HepG2 (cell line): ENCODE results near the gene DDX10. TPM values are rescaled to one million over a fixed set of nuclear protein-coding genes. Genes with fewer than 3 reads are reported as not detected.

ENCODE experiments used
- ATAC-seq: fragments of 200-7000 bp; cut with Tn5 transposase; 3 replicates; pipeline ENCODE4 v1.9.1; 2020; ENCODE audit warnings: mild to moderate bottlenecking, moderate library complexity
- BruUV-seq: library from RNA; stranded (reverse); fragments of 400-500 nt; replicated peaks from 2 replicates; lab custom pipeline; 2021; lab: Mats Ljungman, UMichigan
- CTCF ChIA-PET: fragments of 300-600 bp; formaldehyde crosslinking; extraction: SDS; loops from one replicate; lab custom pipeline; 2021; ENCODE audit warnings: low total read pairs, inconsistent platforms, low intra/inter-chr PET ratio; lab: Yijun Ruan, JAX
- POLR2A ChIA-PET: fragments of 350-600 bp; sonication (Branson Sonifier 250); formaldehyde crosslinking; loops from one replicate; lab custom pipeline; 2020; ENCODE audit warnings: antibody characterized with exemption, inconsistent platforms; lab: Yijun Ruan, JAX
- DNase-seq: peaks from one replicate; pipeline ENCODE4 v3.0.0-alpha.2; 2015; ENCODE audit warnings: low spot score
- FAIRE-seq: peaks from 3 replicates; lab custom pipeline; 2011; peaks lifted over from hg19 to GRCh38; lab: Jason Lieb, UNC
- H2AFZ ChIP-seq: one replicate; pipeline ENCODE4 v1.6.1; 2011; ENCODE audit warnings: low read length, inconsistent platforms
- H3K27ac ChIP-seq: fragments of 300-600 bp; 3 replicates; pipeline ENCODE4 v1.8.0; 2011; ENCODE audit warnings: mixed run types, mild to moderate bottlenecking, mixed read lengths, low read length, inconsistent platforms; ENCODE audit not compliant: insufficient read depth; ENCODE audit errors: extremely low read length
- H3K27me3 ChIP-seq, 2 experiments: fragments of 200-600 bp in 1 of 2; 2 replicates in 1 of 2; 3 replicates in 1 of 2; pipeline versions ENCODE4 v1.6.0 to v1.8.0; 2011; ENCODE audit warnings: low read length in 2 of 2, mild to moderate bottlenecking in 2 of 2, moderate library complexity in 2 of 2, inconsistent platforms in 1 of 2; ENCODE audit not compliant: insufficient read depth in 2 of 2, control insufficient read depth in 1 of 2
- H3K36me3 ChIP-seq, 2 experiments: fragments of 200-600 bp in 1 of 2; replicated peaks in 1 of 2; 2 replicates in 1 of 2; 3 replicates in 1 of 2; pipeline versions ENCODE4 v1.5.1 to v1.8.0; 2011; ENCODE audit warnings: low read length in 2 of 2, inconsistent platforms in 1 of 2; ENCODE audit not compliant: insufficient read depth in 2 of 2, control insufficient read depth in 1 of 2
- H3K4me1 ChIP-seq: 2 replicates; pipeline ENCODE4 v1.5.1; 2012; ENCODE audit warnings: low read length, inconsistent platforms; ENCODE audit not compliant: insufficient read depth
- H3K4me2 ChIP-seq: 2 replicates; pipeline ENCODE4 v1.6.0; 2011; ENCODE audit warnings: low read depth, low read length, inconsistent platforms
- H3K4me3 ChIP-seq, 3 experiments: fragments of 200-600 bp in 1 of 3; sonication (generic), shearing (Covaris generic) in 1 of 3; replicated peaks in 1 of 3; 2 replicates each; pipeline ENCODE4 v1.5.1; 2011 to 2016; ENCODE audit warnings: low read length in 3 of 3, inconsistent platforms in 2 of 3, low read depth in 2 of 3, mild to moderate bottlenecking in 2 of 3, control low read depth in 1 of 3, mixed read lengths in 1 of 3; ENCODE audit not compliant: insufficient read depth in 1 of 3
- H3K79me2 ChIP-seq: one replicate; pipeline ENCODE4 v1.6.1; 2011; ENCODE audit warnings: low read length, inconsistent platforms; ENCODE audit not compliant: insufficient read depth
- H3K9ac ChIP-seq: 2 replicates; pipeline ENCODE4 v1.6.0; 2011; ENCODE audit warnings: mild to moderate bottlenecking, low read depth, low read length, inconsistent platforms; ENCODE audit not compliant: insufficient read depth
- H3K9me3 ChIP-seq: 2 replicates; pipeline ENCODE4 v1.5.1; 2012; ENCODE audit warnings: mild to moderate bottlenecking, low read length
- H4K20me1 ChIP-seq: 2 replicates; pipeline ENCODE4 v1.6.0; 2011; ENCODE audit warnings: inconsistent platforms, mild to moderate bottlenecking, low read length, moderate library complexity; ENCODE audit not compliant: insufficient read depth
- ARID2 ChIP-seq: sonication (generic); formaldehyde crosslinking; IDR thresholded peaks from 2 replicates; pipeline ENCODE4 v1.8.1; 2022; ENCODE audit warnings: mild to moderate bottlenecking, missing genetic modification reagents, borderline replicate concordance
- CHD2 ChIP-seq: IDR thresholded peaks from 2 replicates; pipeline ENCODE4 v1.6.1; 2011; ENCODE audit warnings: low read depth, low read length, improper control_type of control experiment
- ETV6 ChIP-seq: sonication (generic); formaldehyde crosslinking; conservative IDR thresholded peaks from 2 replicates; pipeline ENCODE4 v1.4.0; 2020; ENCODE audit warnings: missing genetic modification reagents
- EZH2 ChIP-seq: conservative IDR thresholded peaks from 2 replicates; pipeline ENCODE4 v1.6.1; 2012; ENCODE audit warnings: mild to moderate bottlenecking, low read depth, low read length, moderate library complexity
- KMT2A ChIP-seq: sonication (generic); formaldehyde crosslinking; IDR thresholded peaks from 2 replicates; pipeline ENCODE4 v1.4.0; 2020; ENCODE audit warnings: missing genetic modification reagents
- MYNN ChIP-seq: sonication (generic); formaldehyde crosslinking; IDR thresholded peaks from 2 replicates; pipeline ENCODE4 v1.4.0; 2020; ENCODE audit warnings: mild to moderate bottlenecking, low read depth, missing genetic modification reagents
- NPAS2 ChIP-seq: sonication (generic); formaldehyde crosslinking; IDR thresholded peaks from 2 replicates; pipeline ENCODE4 v1.8.0; 2022; ENCODE audit warnings: mild to moderate bottlenecking, missing genetic modification reagents, borderline replicate concordance
- PHB2 ChIP-seq: fragments of 450-650 bp; IDR thresholded peaks from 2 replicates; pipeline ENCODE4 v1.6.1; 2018; ENCODE audit not compliant: partially characterized antibody
- RBM22 ChIP-seq: fragments of 200-400 bp; formaldehyde crosslinking; optimal IDR thresholded peaks from 2 replicates; pipeline ENCODE3; 2017; ENCODE audit warnings: mild to moderate bottlenecking, low read length, moderate library complexity
- SIX4 ChIP-seq: sonication (generic); formaldehyde crosslinking; IDR thresholded peaks from 2 replicates; pipeline ENCODE4 v1.4.0; 2020; ENCODE audit warnings: missing genetic modification reagents
- TP53 ChIP-seq: sonication (generic); formaldehyde crosslinking; conservative IDR thresholded peaks from 2 replicates; pipeline ENCODE4 v1.4.0; 2020; ENCODE audit warnings: missing genetic modification reagents
- ZBTB1 ChIP-seq: sonication (generic); formaldehyde crosslinking; IDR thresholded peaks from 2 replicates; pipeline ENCODE4 v1.4.0; 2020; ENCODE audit warnings: missing genetic modification reagents, borderline replicate concordance
- ZBTB7B ChIP-seq: sonication (generic); formaldehyde crosslinking; IDR thresholded peaks from 2 replicates; pipeline ENCODE4 v1.4.0; 2020; ENCODE audit warnings: missing genetic modification reagents
- ZKSCAN8 ChIP-seq: IDR thresholded peaks from 2 replicates; pipeline ENCODE4 v1.6.1; 2016; ENCODE audit warnings: borderline replicate concordance, missing genetic modification reagents, missing compliant biosample characterization
- ZNF224 ChIP-seq: sonication (generic); formaldehyde crosslinking; IDR thresholded peaks from 2 replicates; pipeline ENCODE4 v1.5.0; 2020; ENCODE audit warnings: mild to moderate bottlenecking, missing genetic modification reagents
- ZNF24 ChIP-seq: fragments of 450-650 bp; IDR thresholded peaks from 2 replicates; pipeline ENCODE4 v1.6.1; 2017; ENCODE audit warnings: antibody characterized with exemption, mild to moderate bottlenecking
- ZNF282 ChIP-seq: fragments of 450-650 bp; IDR thresholded peaks from 2 replicates; pipeline ENCODE4 v1.6.1; 2018; ENCODE audit not compliant: partially characterized antibody
- ZNF333 ChIP-seq: sonication (generic); formaldehyde crosslinking; IDR thresholded peaks from 2 replicates; pipeline ENCODE4 v1.4.0; 2020; ENCODE audit warnings: mild to moderate bottlenecking, missing genetic modification reagents, borderline replicate concordance
- ZNF337 ChIP-seq: sonication (generic); formaldehyde crosslinking; IDR thresholded peaks from 2 replicates; pipeline ENCODE4 v1.5.1; 2020; ENCODE audit warnings: missing genetic modification reagents, low read depth, mild to moderate bottlenecking, borderline replicate concordance
- ZNF563 ChIP-seq: sonication (generic); formaldehyde crosslinking; IDR thresholded peaks from 2 replicates; pipeline ENCODE4 v1.8.0; 2022; ENCODE audit warnings: mild to moderate bottlenecking, moderate library complexity, missing genetic modification reagents
- ZNF569 ChIP-seq: sonication (generic); formaldehyde crosslinking; IDR thresholded peaks from 2 replicates; pipeline ENCODE4 v1.5.0; 2020; ENCODE audit warnings: mild to moderate bottlenecking, missing genetic modification reagents, moderate library complexity, borderline replicate concordance
- ZNF747 ChIP-seq: sonication (generic); formaldehyde crosslinking; IDR thresholded peaks from 2 replicates; pipeline ENCODE4 v1.8.1; 2023; ENCODE audit warnings: missing genetic modification reagents, mild to moderate bottlenecking, borderline replicate concordance
- ZNF816 ChIP-seq: sonication (generic); formaldehyde crosslinking; IDR thresholded peaks from 2 replicates; pipeline ENCODE4 v1.8.0; 2022; ENCODE audit warnings: missing genetic modification reagents, mild to moderate bottlenecking, borderline replicate concordance
- WGBS: methylation state at CpG from one replicate; pipeline ENCODE4 v1.1.6; 2017; ENCODE audit warnings: low lambda C conversion rate; 5-methylcytosine and 5-hydroxymethylcytosine counted together
- in situ Hi-C: cut with HindIII; loops from 2 replicates; pipeline ENCODE4 v1.10.0; 2017; ENCODE audit warnings: low pct_unique_long_range_greater_than_20kb; ENCODE audit not compliant: extremely low pct_ligation_motif_present
- intact Hi-C: fragments of 100-400 bp; cut with micrococcal nuclease; formaldehyde crosslinking; loops from one replicate; pipeline ENCODE4 v1.10.0; 2022; ENCODE audit not compliant: unreplicated experiment
- polyA plus RNA-seq, 8 experiments: library from polyadenylated mRNA; depleted of rRNA in 3 of 8; stranded (reverse) in 7 of 8; unstranded in 1 of 8; fragments of >200 nt; fragmentation: Illumina TruSeq in 4 of 8; extraction: Trizol in 4 of 8; gene quantifications; 2 replicates each; pipeline versions ENCODE4 v1.2.1 to v1.2.3, GENCODE V29; 2011 to 2016; ENCODE audit warnings: low read depth in 4 of 8, missing spikeins in 1 of 8, mixed read lengths in 1 of 8; ENCODE audit not compliant: insufficient read depth in 1 of 8
- total RNA-seq, 5 experiments: library from RNA; depleted of rRNA; stranded (reverse); fragments of >200 nt; fragmentation: Illumina TruSeq; extraction: Trizol; gene quantifications; 2 replicates each; pipeline ENCODE4 v1.2.3, GENCODE V29; 2016; ENCODE audit warnings: low read depth in 1 of 5
- TF ChIP-seq, protein P1 (sequence below): sonication (generic); formaldehyde crosslinking; IDR thresholded peaks from 2 replicates; pipeline ENCODE4 v1.5.1; 2020; ENCODE audit warnings: mild to moderate bottlenecking, moderate library complexity, missing genetic modification reagents
- TF ChIP-seq, protein P2 (sequence below): sonication (generic); formaldehyde crosslinking; IDR thresholded peaks from 2 replicates; pipeline ENCODE4 v1.5.0; 2020; ENCODE audit warnings: mild to moderate bottlenecking, missing genetic modification reagents

Gene DDX10
- total and polyA plus RNA-seq, 2 of the 13 experiments (the other 11 are each of a cell fraction or from before 2014, with no cell fraction given) = 17.0 to 32.0 TPM

DNA sequence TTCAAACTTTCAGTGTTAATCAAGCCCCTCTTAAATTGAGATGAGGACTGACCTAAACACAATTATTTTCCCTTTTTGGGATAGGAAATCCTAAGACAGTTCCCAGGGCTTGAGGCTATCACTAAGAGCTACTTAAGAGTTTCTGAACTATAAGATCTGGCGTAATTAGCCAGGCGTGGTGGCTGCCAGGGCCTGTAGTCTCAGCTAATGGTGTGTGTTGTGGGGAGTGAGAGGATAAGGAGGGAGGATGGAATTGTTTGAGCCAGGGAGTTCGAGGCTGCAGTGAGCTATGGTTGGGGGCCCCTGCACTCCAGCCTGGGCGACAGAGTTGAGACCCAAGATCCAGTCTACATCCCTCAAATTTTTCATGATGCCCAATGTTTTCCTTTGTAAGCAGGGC lies 47.8 kb upstream of the DDX10 start:
- no peak overlapping the region for H3K4me2 ChIP-seq

DNA sequence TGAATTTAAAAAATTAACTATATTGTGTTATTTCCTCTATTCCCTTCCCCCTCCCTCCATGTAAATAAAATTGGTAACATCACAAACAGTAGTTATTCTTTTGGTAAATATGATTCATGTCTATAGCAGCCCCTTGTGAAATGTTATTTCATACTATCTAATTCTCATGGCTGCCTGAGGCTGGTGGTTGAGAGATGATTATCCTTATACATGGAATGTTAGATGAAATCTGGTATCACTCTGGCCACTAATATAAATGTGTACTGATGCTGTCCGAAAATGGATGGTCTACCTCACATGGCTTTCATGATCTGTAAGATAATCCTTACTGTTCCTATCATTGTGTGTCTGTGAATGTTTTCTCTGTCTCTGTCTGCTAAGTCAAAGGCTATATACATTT lies 46.3 kb upstream of the DDX10 start:
- Histone ChIP-seq H3K4me1 (no peaks in the 10 kb centered on the region), H3K4me2 (no peak overlapping the region), H4K20me1 (no peaks in the 10 kb centered on the region), H3K4me3 (no peak overlapping the region), H3K9me3 (no peaks in the 10 kb centered on the region), H3K27me3 (no peaks in the 10 kb centered on the region), H3K36me3 (no peaks in the 10 kb centered on the region), H3K9ac (no peak overlapping the region), H3K27ac (no peak overlapping the region), H3K79me2 (no peaks in the 10 kb centered on the region), H2AFZ (no peak overlapping the region)
- WGBS = 42% methylated on average over 1 of the region's 1 CpG
- ATAC-seq = no peak
- FAIRE-seq = no peak
- no peak for DNase-seq
- intact Hi-C loops = no loop called here
- ChIA-PET CTCF (no interaction called here), POLR2A (no interaction called here)
- BruUV-seq = no TSS peak
- in situ Hi-C loops = no loop called here
- TF ChIP-seq ETV6 (CRISPR knock-in tag) (no peak), MYNN (CRISPR knock-in tag) (no peak), NPAS2 (CRISPR knock-in tag) (no peak), EZH2 (no peak), ZNF569 (CRISPR knock-in tag) (no peak), ZNF333 (no peak), ARID2 (no peak)
- TF ChIP-seq, protein P1, sequence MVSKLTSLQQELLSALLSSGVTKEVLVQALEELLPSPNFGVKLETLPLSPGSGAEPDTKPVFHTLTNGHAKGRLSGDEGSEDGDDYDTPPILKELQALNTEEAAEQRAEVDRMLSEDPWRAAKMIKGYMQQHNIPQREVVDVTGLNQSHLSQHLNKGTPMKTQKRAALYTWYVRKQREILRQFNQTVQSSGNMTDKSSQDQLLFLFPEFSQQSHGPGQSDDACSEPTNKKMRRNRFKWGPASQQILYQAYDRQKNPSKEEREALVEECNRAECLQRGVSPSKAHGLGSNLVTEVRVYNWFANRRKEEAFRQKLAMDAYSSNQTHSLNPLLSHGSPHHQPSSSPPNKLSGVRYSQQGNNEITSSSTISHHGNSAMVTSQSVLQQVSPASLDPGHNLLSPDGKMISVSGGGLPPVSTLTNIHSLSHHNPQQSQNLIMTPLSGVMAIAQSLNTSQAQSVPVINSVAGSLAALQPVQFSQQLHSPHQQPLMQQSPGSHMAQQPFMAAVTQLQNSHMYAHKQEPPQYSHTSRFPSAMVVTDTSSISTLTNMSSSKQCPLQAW = no peak

More for the DNA sequence above, 47.8 kb upstream of the DDX10 start:
- POLR2A ChIA-PET = no interaction called here
- in situ Hi-C loops (no loop called here), intact Hi-C loops (no loop called here)
- no peak overlapping the region for H3K27ac ChIP-seq
- TF ChIP-seq PHB2 (no peak), ZNF816 (CRISPR knock-in tag) (no peak), ZKSCAN8 (CRISPR knock-in tag) (no peak), CHD2 (no peak), ZNF224 (CRISPR knock-in tag) (no peak), ZBTB7B (CRISPR knock-in tag) (no peak), ZBTB1 (CRISPR knock-in tag) (no peak), ZNF747 (CRISPR knock-in tag) (no peak), SIX4 (CRISPR knock-in tag) (no peak), ZNF337 (no peak), RBM22 (no peak), ZNF24 (no peak), TP53 (CRISPR knock-in tag) (no peak), ZNF563 (CRISPR knock-in tag) (no peak), KMT2A (no peak), ZNF282 (no peak)
- TF ChIP-seq, protein P2, sequence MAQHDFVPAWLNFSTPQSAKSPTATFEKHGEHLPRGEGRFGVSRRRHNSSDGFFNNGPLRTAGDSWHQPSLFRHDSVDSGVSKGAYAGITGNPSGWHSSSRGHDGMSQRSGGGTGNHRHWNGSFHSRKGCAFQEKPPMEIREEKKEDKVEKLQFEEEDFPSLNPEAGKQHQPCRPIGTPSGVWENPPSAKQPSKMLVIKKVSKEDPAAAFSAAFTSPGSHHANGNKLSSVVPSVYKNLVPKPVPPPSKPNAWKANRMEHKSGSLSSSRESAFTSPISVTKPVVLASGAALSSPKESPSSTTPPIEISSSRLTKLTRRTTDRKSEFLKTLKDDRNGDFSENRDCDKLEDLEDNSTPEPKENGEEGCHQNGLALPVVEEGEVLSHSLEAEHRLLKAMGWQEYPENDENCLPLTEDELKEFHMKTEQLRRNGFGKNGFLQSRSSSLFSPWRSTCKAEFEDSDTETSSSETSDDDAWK (CRISPR knock-in tag) = no peak
- ATAC-seq (no peak), FAIRE-seq (no peak), DNase-seq (no peak)
- WGBS = 58% methylated on average over 4 of the region's 4 CpGs
- no peak overlapping the region for H3K9ac ChIP-seq
- no peaks in the 10 kb centered on the region for H3K36me3 ChIP-seq
- no peak overlapping the region for H2AFZ ChIP-seq
- no peak overlapping the region for H3K4me3 ChIP-seq
- no peaks in the 10 kb centered on the region for H4K20me1 ChIP-seq
- no TSS peak for BruUV-seq
- H3K9me3 ChIP-seq = no peaks in the 10 kb centered on the region
- no peaks in the 10 kb centered on the region for H3K79me2 ChIP-seq
- CTCF ChIA-PET = no interaction called here
- H3K27me3 ChIP-seq = no peaks in the 10 kb centered on the region
- no peaks in the 10 kb centered on the region for H3K4me1 ChIP-seq
